Measurements from ENCODE around the gene OR5M8.

DNA sequence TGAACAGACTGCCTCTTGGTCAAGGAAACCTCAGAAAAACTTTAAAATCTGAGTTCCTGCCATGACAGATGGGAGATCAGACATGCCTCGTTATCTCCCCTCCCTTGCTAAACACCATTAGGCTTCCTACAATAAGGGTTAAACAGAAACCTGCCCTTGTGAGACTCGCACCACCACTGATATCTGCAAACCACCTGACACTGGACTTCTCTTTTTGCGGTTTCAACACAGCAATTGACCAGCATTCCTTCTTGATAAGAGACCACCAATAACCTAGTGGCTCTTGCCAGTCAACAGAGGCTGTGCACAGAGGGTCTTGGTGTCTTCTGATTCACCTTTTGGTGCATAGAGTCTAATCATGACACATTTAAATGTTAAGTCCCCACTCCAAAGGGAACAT is 4.4 kb downstream of the OR5M8 start:
- no peak for TF ChIP-seq POLR2A (IDR thresholded peaks at IDR 0.05)
- TF ChIP-seq, protein P1, sequence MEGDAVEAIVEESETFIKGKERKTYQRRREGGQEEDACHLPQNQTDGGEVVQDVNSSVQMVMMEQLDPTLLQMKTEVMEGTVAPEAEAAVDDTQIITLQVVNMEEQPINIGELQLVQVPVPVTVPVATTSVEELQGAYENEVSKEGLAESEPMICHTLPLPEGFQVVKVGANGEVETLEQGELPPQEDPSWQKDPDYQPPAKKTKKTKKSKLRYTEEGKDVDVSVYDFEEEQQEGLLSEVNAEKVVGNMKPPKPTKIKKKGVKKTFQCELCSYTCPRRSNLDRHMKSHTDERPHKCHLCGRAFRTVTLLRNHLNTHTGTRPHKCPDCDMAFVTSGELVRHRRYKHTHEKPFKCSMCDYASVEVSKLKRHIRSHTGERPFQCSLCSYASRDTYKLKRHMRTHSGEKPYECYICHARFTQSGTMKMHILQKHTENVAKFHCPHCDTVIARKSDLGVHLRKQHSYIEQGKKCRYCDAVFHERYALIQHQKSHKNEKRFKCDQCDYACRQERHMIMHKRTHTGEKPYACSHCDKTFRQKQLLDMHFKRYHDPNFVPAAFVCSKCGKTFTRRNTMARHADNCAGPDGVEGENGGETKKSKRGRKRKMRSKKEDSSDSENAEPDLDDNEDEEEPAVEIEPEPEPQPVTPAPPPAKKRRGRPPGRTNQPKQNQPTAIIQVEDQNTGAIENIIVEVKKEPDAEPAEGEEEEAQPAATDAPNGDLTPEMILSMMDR (IDR thresholded peaks at IDR 0.05), result no peak
- TF ChIP-seq POLR2AphosphoS5 (IDR thresholded peaks at IDR 0.05), result no peak

Measured in stomach (tissue), 4 donors.